BJ (cell line): ENCODE results near the gene DHRS1. TPM values are rescaled to one million over a fixed set of nuclear protein-coding genes. Genes with fewer than 3 reads are reported as not detected.

Source experiments
- CTCF ChIA-PET: fragments of 350-600 bp; formaldehyde crosslinking; extraction: SDS; loops from one replicate; lab custom pipeline; 2021; ENCODE audit warnings: antibody characterized with exemption, inconsistent platforms; lab: Yijun Ruan, JAX
- POLR2A ChIA-PET: fragments of 300-600 bp; sonication (Branson Sonifier 250); formaldehyde crosslinking; extraction: SDS; loops from one replicate; lab custom pipeline; 2021; ENCODE audit warnings: antibody characterized with exemption; lab: Charles Lee
- DNase-seq: peaks from one replicate; pipeline ENCODE4 v3.0.0-alpha.2; 2011; ENCODE audit warnings: low read depth
- H3K27me3 ChIP-seq: 2 replicates; pipeline ENCODE4 v1.6.0; 2011; ENCODE audit warnings: low read length; ENCODE audit not compliant: control insufficient read depth, insufficient read depth
- H3K36me3 ChIP-seq: 2 replicates; pipeline ENCODE4 v1.5.1; 2011; ENCODE audit warnings: low read length; ENCODE audit not compliant: control insufficient read depth, insufficient read depth
- H3K4me3 ChIP-seq: 2 replicates; pipeline ENCODE4 v1.5.1; 2011; ENCODE audit warnings: low read depth, mild to moderate bottlenecking, control low read depth, low read length
- polyA plus RNA-seq: library from polyadenylated mRNA; depleted of rRNA; stranded (reverse); fragments of >200 nt; gene quantifications from 2 replicates; pipeline ENCODE4 v1.2.3, GENCODE V29; 2011
- TF ChIP-seq, protein P1 (sequence below): IDR thresholded peaks from 2 replicates; pipeline ENCODE4 v1.5.1; 2011; ENCODE audit warnings: low read depth, mild to moderate bottlenecking, control low read depth, inconsistent platforms, low read length, moderate library complexity; ENCODE audit not compliant: insufficient read depth

The DHRS1 gene
- polyA plus RNA-seq, 1 experiment, result 57.1 TPM

DNA sequence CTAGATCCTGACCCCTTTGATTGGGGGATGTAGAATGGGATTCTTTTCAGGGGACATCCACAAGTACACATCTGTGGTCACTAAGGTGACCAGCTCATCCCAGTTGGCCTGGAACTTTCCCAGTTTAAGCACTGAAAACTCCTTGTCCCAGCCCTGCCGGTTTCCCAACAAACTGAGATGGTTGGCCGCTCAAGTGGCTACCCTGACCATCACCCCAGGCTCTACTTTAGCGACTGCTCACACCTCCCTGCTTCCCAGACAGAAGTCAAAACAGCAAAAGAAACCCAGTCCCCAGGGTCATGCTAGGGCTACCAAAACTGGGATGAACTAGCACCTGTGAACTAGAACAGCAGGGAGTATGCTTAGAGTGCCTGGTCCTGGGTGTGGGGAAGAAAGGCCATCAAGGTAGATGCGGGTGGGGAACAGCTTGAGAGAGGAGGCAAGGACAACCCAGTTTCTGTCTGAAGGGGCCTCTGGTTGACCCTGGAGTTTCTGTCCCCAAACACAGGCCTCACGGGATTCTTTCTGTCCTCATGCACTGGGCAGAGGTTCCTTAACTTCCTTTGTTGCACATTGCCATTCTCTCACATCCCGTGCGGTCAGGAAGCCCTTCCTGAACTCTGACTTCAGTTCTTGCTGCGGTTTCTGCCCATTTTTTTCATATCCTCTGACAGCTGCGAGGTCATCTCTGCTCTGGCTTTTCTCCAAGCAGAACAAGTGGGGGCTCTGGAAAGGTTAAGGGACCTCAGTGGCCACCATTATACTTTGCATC, 13.3 kb upstream of the DHRS1 start:
- POLR2A ChIA-PET, result no interaction called here
- DNase-seq, result no peak

DNA sequence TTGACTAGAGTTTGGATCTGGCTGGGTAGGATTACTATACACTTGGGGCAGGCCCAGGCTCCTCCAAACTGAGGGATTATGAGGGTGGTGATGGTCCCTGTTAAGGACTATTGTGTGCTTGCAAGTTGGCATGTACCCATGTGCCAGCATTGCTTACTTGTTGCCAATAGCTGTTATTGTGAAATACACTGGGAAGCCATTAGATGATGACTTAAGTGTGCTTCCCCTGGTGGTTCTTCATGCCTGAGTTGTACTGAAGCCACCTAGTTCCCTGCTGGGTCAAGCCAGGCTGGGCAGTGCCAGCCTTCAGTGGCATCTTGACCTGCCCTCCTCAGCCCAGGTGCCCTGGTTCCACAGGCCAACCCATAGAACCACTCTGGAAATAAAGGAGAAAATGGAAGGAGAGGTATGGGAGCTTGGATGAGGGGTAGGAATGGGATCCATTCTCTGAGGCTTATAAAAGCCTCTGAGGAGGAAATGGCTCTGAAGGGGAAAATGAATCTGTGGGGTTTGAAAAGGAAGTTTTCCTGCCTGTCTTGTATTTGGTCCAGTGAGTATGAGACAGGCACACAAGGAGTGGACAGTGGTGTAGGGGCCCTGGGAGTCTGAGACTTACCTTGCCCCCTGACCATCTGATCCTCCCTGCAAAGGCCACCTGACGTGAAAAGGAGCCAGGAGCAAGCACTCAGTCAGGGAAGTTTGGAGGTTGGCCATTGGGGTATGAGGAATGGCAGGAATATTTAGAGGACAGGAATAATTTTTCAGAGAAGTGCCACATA, 12.4 kb upstream of the DHRS1 start:
- TF ChIP-seq, protein P1, sequence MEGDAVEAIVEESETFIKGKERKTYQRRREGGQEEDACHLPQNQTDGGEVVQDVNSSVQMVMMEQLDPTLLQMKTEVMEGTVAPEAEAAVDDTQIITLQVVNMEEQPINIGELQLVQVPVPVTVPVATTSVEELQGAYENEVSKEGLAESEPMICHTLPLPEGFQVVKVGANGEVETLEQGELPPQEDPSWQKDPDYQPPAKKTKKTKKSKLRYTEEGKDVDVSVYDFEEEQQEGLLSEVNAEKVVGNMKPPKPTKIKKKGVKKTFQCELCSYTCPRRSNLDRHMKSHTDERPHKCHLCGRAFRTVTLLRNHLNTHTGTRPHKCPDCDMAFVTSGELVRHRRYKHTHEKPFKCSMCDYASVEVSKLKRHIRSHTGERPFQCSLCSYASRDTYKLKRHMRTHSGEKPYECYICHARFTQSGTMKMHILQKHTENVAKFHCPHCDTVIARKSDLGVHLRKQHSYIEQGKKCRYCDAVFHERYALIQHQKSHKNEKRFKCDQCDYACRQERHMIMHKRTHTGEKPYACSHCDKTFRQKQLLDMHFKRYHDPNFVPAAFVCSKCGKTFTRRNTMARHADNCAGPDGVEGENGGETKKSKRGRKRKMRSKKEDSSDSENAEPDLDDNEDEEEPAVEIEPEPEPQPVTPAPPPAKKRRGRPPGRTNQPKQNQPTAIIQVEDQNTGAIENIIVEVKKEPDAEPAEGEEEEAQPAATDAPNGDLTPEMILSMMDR, result no peak
- CTCF ChIA-PET, result interaction anchor here (0.8 to 8.0 kb wide), 7 partner anchors 11 to 130 kb away, joined by 4 to 107 read pairs (median 44); partner anchors contain the start of genes DHRS1, NOP9 and TINF2

More for the DNA sequence above, 13.3 kb upstream of the DHRS1 start:
- CTCF ChIA-PET, result interaction anchor here (0.8 to 8.0 kb wide), 8 partner anchors 10 to 121 kb away, joined by 3 to 107 read pairs (median 5); partner anchors contain the start of genes DHRS1, NOP9 and TINF2
- no peak overlapping the region for H3K4me3 ChIP-seq
- H3K27me3 ChIP-seq, result no peaks in the 10 kb centered on the region
- H3K36me3 ChIP-seq, result peaks cover 1% of the 10 kb centered on the region; the same call in 1 of the 2 replicates
- TF ChIP-seq, protein P1, result no peak

DNA sequence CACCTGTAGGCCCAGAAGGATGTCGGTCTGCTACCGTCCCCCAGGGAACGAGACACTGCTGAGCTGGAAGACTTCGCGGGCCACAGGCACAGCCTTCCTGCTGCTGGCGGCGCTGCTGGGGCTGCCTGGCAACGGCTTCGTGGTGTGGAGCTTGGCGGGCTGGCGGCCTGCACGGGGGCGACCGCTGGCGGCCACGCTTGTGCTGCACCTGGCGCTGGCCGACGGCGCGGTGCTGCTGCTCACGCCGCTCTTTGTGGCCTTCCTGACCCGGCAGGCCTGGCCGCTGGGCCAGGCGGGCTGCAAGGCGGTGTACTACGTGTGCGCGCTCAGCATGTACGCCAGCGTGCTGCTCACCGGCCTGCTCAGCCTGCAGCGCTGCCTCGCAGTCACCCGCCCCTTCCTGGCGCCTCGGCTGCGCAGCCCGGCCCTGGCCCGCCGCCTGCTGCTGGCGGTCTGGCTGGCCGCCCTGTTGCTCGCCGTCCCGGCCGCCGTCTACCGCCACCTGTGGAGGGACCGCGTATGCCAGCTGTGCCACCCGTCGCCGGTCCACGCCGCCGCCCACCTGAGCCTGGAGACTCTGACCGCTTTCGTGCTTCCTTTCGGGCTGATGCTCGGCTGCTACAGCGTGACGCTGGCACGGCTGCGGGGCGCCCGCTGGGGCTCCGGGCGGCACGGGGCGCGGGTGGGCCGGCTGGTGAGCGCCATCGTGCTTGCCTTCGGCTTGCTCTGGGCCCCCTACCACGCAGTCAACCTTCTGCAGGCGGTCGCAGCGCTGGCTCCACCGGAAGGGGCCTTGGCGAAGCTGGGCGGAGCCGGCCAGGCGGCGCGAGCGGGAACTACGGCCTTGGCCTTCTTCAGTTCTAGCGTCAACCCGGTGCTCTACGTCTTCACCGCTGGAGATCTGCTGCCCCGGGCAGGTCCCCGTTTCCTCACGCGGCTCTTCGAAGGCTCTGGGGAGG, 11.3 kb upstream of the DHRS1 start, which contains the start of gene LTB4R:
Gene LTB4R, plus strand, starts transcription at position 857 of the 959 bp plus-strand sequence. CDS start 4,150 bp downstream, outside the sequence.
- Histone ChIP-seq H3K27me3 (no peaks in the 10 kb centered on the region), H3K36me3 (peaks cover 6% of the 10 kb centered on the region), H3K4me3 (peak within 1 kb of the TSS; percentile 25)
- no peak for DNase-seq
- ChIA-PET POLR2A (interaction anchor here (1.0 kb wide), 1 partner anchor 68 kb away, joined by 3 read pairs; the partner anchor contains the start of gene TINF2), CTCF (interaction anchor here (1.0 to 8.0 kb wide), 10 partner anchors 12 to 149 kb away, joined by 3 to 107 read pairs (median 16); partner anchors contain the start of genes CBLN3, DHRS1, IRF9 and KHNYN)
- TF ChIP-seq, protein P1, result peak; percentile 33

More for the DNA sequence above, 12.4 kb upstream of the DHRS1 start:
- Histone ChIP-seq H3K36me3 (peaks cover 1% of the 10 kb centered on the region; the same call in 1 of the 2 replicates), H3K27me3 (no peaks in the 10 kb centered on the region), H3K4me3 (no peak overlapping the region)
- DNase-seq, result no peak
- POLR2A ChIA-PET, result interaction anchor here (1.0 kb wide), 1 partner anchor 70 kb away, joined by 3 read pairs; the partner anchor contains the start of gene TINF2

DNA sequence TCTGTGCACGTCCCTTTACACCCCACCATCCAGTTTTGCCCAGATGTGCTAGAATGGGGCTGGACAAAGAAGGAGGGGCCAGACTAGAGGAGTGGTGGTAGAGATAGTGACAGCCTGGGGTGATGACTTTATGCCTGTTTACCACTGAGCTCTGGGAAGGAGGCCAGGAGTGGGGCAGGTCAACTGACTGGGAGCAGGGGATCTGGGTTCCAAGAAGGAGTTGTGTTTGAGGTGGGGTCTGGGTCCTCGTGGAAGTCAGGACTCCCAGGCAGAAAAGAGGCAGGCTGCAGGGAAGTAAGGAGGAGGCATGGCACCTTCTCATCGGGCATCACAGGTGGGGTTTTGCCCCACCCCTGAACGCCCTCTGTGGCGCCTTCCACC, 10.7 kb upstream of the DHRS1 start:
- TF ChIP-seq, protein P1, result no peak

More for the DNA sequence above, 10.7 kb upstream of the DHRS1 start:
- POLR2A ChIA-PET, result no interaction called here
- CTCF ChIA-PET, result interaction anchor here (0.7 to 8.0 kb wide), 11 partner anchors 12 to 149 kb away, joined by 3 to 107 read pairs (median 12); partner anchors contain the start of genes CBLN3, DHRS1, IRF9 and KHNYN
- Histone ChIP-seq H3K4me3 (no peak overlapping the region), H3K36me3 (peaks cover 10% of the 10 kb centered on the region), H3K27me3 (no peaks in the 10 kb centered on the region)
- DNase-seq, result no peak
